GM19467 (cell line): ENCODE results near the gene PRPSAP2.

Experiments used
- ATAC-seq: cut with Tn5 transposase; IDR thresholded peaks from one replicate; pipeline ENCODE4 v1.9.1; 2021; ENCODE audit warnings: mild to moderate bottlenecking, moderate library complexity; ENCODE audit not compliant: unreplicated experiment

PRPSAP2 gene

DNA sequence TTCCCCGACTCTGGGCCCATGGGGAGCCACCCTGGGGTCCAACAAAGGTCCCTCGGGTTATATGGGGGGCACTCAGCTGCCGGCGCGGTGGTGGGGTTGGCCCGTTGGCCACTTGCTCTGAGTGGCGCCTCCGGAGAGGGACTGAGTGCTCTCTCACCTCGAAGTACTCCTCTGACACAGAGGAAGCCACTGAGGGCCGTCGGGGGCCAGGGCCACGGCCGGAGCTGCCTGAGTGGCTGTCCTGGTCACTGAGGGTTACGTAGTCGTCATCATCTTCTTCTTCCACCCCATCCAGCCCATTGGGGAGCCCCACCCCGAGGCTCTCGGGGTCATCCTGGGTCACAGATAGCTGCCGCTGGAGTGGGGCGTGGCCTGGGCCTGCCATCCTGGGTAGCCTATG lies 119.7 kb downstream of the PRPSAP2 start:
- no peak for ATAC-seq

- no peak for ATAC-seq
Measured at GRCh38 chr17:18978050-18978449, 120.1 kb downstream of the PRPSAP2 start.

GRCh38 chr17:18978655-18979054 lies 120.7 kb downstream of the PRPSAP2 start:
- ATAC-seq = no peak
